ENCODE results near the gene TLE7.

Gene TLE7

DNA sequence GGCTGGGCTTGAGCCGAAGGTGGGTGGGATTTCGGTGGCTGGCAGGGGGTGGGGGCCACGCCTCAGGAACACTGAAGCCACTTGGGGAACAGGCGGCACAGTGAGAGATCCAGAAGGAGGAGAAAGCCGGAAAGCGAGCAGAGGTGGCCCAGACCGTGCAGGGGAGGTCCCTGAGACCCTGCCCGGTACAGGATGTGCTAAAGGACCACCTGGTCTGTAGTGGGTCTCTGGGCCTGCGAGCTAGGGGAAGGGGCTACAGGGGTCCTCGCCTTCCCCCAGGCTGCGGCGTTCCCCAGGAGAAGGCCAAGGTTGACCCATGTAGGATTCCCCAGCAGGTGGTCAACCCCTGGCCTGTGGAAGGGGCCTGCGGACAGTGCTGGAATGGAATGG is at the start of gene TLE7:
TSS of gene TLE7 (minus strand) at position 4 of the 390 bp plus-strand sequence. CDS start 8,730 bp downstream, outside the sequence.
- DNase-seq (ENCODE audit: low read depth) = no peak

DNA sequence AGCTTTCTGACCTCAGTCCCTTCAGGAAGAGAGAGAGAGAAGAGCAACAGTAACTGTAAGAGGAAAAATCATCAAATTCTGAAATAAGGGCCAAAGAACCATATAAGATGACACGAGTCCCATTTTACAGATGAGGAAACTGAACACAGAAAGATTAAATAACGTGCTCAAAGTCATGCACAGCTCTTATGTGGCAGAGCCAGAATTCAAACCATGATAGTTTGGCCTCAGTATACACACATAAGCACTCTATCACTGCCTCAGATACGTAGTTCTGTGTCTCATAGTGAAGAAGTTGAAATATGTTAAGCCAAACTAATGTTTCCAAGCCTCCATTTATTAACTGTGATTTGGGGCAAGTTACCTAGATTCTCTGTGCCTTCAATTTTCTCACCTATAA is 49.2 kb upstream of the TLE7 start:
- DNase-seq (ENCODE audit: low read depth) = no peak

DNA sequence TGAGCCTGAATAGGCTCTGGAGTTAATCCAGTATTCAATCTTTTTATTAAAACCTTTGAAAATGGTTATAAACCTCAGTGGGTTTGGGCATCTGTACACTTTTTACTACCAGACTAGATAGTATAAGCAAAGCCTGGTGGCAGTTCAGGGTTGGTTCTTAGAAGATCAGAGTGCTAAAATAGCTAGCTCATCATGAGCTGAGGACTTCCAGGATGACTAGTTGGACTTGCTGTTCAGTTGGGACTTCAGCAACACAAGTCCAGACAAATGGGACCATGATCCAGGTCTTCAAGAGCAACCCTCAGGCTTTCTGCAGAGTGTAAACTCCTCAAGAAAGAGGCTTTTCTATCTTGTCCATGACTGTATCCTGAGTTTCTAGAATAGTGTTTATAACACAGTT is 48.5 kb upstream of the TLE7 start:
- no peak for DNase-seq (ENCODE audit: low read depth)

DNA sequence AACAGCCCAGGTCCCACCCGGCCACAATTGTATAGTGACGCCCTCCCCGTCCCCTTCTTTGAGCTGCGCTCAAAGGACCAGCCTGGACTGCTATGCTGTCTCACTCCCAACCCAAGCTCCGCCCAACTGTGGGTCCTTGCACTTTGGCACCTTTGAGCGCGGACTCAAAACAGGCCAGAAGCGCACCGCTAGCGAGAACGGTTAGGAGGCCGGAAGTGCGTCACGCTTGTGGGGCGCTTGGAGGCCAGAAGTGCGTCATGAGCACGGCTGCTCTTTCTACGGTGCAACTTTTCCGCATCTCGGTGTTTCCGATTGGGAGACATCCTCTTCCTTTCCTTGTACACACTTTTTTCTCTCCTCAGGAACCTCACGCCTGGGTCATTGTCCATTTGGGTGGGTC is 47.3 kb upstream of the TLE7 start, which contains the start of gene ZNF19:
TSS of gene ZNF19 (minus strand) at position 203 of the 400 bp plus-strand sequence. CDS start 7,210 bp downstream, outside the sequence.
- DNase-seq (ENCODE audit: low read depth) = no peak

DNA sequence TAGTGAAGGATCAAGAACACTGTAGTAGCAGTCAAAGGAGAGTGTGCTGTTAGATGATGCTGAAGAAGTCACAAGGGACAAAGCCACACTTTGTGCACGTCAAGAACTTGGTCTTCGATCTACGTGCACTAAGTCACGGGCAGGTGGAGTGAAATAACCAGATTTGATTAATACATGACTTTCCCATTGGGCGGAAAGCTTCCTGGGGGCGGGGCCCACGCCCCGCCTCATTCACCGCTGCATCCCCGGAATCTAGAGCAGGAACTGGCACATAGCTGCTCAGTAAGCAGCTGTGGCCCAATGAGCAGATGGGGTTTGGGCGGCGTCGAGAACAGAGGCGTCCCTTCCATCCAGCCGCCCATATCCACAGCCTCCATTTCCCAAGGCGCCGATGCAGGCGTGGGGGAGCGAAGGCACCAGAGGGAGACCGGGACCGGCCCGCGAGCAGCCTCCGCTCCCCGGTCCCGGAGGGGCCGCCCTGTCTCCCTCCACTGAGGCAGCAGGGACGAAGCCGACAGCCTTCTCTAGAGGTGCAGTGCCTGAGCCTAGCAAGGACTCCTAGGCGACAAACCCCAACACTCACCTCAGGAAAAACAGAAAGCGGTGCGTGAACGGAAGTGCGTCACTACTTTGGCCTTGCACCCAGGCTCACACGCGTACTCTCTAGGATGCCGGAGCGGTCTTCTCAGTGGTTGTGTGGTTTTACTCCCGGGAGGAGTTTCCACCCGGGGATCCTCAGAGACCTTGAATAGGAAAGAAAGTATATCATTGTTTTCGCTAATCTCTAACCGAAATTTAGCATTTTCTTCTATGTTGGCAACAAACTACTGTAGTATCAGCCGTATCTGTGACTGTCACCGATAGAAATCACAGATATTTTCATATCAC is 42.4 kb upstream of the TLE7 start:
- DNase-seq (ENCODE audit: low read depth) = peak; percentile 48

DNA sequence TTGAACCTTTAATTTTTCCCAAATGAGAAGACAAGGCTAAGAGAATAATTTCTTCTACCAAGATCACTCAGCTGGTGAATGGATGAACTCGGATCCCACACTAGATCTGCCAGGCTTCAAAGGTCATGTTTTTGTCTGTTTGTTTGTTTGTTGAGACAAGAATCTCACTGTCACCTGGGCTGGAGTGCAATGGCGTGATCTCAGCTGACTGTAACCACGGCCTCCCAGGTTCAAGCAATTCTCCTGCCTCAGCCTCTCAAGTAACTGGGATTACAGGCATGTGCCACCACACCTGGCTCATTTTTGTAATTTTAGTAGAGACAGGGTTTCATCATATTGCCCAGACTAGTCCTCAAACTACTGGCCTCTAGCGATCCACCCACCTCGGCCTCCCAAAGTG is 40.7 kb upstream of the TLE7 start:
- DNase-seq (ENCODE audit: low read depth) = no peak

DNA sequence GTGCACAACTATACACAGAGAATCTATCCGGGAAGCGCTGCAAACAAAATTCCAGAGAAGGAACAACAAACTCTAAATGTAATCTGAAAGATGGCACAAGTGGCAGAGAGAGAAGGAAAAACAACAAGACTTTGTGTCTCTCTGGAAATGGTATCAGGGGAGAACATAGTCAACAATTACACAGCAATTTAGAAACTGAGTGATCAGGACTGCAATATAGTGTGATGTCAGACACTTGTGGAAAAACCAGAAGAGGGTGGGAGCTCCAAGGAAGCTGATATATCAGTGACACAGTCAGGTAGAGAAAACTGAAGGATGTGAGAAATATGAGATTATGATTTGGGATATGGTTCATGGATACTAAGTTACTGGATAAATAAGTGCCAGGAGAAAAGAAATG is 39.1 kb upstream of the TLE7 start:
- DNase-seq (ENCODE audit: low read depth) = no peak

DNA sequence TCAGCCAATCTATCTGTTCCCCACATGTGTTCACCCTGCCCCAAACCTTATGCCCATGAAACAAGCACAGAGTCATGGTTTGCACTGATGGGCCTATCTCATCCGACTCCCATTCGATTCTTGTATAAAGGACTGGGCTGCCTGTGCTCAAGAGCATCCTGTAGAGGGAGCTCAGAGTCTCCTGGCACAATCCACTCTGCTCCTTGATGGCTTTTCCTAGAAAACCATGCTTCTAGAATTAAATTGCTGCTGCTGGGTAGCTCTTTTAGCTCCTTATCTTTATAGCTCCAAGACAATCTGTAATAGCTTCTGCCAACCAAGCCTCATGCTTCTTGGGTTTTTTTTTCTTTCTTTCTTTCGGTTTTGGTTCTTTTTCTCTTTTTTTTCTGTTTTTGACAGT is 37.6 kb upstream of the TLE7 start:
- no peak for DNase-seq (ENCODE audit: low read depth)

DNA sequence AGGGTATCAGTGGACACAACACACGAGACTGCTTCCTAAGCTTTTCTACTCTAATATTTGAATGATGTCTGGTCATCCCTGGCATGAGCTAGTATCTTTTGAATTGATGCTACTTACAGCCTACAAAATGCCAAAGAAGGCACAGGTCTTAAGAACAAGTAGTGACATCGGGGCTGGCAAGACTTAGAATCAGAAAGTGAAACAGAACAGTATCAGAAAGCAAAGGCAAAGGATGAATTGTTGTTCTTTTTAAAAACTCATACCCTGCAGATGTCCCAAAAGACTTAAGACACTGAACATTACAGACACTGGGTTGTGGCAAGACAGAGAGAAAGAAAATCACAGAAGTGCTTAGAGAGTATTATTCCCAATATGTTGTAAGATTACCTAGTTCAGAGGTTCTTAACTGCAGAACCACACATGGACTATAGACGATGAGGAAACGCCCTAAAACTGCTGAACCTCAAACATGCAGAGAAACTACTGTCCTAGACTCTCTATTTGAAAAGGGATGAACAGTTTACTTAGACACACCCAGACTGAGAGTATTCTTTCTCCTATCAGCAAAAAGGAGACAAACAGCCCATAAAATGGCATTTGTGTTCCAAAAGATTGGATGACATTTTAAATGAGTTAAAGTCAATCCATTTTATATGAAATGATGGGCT is 34.7 kb upstream of the TLE7 start:
- no peak for DNase-seq (ENCODE audit: low read depth)

DNA sequence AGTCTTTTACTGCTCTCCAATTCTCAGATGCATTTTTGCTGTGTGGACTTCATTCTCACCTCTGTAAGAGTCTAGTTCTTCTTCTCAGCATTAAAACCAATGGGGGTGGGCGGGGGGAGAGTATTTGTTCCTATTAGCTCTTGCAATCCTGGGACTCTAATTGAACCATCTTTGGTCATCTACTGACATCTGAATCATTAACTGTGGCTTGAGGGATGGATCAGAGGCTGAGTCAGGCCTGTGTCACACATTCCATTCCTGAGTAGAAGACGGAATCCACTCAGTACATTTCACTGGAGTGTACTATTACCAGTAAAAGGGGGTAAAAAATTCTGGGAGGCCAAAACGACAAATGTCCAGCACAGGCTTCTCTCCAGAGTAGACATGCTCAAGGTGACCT is 33.0 kb upstream of the TLE7 start:
- DNase-seq (ENCODE audit: low read depth) = no peak

DNA sequence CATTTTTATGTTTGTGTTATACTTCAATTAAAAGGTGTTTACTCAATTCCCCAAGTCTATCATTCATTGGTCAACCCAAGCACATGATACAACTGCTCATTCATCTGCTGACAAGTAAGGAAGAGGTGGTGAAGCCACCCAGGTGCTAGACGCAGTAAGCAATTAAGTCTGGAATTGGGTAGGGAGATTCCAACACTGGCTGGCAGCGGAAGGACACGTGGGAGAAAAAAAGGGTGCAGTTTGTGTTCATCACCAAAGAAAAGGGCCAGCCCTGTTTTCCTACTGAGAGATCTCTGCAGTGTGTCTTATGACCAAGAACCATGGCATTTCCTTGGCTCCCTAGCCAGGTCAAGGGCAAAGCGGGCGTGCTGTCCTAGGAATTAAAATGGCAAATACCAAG is 32.0 kb upstream of the TLE7 start:
- DNase-seq (ENCODE audit: low read depth) = no peak

DNA sequence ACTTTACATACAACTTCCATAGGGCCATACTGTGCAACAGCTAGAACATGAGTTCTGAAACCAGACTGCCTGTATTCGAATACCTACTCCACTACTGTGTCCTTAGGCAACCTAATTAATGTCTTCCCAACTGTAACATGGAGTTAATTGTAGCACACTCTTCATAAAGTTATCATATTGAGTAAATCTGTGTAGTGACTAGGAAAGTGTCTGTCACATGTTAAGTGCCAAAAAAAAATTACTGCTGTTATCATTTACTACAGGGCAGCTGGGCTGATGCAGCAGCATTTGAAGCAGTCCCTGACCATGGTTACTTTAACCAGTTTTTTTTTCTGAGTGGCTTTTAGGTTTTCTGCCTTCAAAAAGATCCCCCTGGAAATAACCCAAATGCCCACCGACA is 31.1 kb upstream of the TLE7 start:
- DNase-seq (ENCODE audit: low read depth) = no peak

DNA sequence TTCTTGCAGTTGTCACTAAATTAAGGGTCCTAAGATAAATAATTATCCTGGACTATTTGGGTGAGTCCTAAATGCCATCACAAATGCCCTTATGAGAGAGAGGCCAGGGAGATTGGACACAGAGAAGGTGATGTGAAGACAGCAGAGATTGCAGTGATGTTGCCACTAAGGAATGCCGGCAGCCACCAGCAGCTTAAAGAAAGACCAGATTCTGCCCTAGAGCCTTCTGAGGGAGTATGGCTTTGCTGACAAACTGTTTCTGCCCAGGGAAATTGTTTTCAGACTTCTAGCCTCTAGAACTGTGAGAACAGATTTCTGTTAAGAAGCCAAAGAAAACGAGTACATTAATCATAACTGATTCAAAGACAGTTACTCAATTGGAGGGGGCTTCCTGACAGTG is 30.2 kb upstream of the TLE7 start:
- no peak for DNase-seq (ENCODE audit: low read depth)

DNA sequence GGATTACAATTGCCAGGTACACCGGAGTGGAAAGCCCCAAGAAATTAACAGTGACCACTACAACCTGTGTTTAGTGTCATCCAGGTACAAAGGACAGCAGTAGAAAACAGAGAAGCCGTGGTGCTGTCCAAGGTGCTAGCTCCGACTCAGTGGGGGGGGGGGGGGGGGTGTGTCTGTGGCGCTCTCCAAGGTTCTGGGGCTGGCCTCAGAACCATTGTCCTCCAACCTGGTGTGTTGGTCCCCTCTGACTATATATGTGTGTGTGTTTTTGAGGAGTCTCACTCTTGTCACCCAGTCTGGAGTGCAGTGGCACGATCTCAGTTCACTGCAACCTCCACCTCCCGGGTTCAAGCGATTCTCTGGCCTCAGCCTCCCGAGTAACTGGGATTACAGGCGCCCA is 26.0 kb upstream of the TLE7 start:
- DNase-seq (ENCODE audit: low read depth) = no peak

DNA sequence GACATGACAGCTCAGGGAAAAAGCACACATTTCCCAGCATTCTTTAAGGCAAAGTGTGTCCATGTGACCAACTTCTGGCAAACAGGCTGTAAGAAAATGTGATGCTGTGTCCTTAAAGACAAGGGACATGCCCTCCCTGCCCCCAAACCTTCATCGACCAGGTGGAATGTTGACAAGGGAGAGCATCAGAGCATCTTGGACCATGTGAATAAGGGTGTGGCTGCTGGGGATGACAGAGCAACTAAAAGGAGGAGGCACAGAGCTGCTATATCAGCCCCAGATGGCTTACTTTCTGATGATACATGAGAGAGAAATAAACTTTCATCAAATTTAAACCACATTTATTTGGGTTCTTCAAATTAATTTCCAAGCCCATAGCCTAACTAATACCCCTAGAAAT is 22.4 kb upstream of the TLE7 start:
- no peak for DNase-seq (ENCODE audit: low read depth)

DNA sequence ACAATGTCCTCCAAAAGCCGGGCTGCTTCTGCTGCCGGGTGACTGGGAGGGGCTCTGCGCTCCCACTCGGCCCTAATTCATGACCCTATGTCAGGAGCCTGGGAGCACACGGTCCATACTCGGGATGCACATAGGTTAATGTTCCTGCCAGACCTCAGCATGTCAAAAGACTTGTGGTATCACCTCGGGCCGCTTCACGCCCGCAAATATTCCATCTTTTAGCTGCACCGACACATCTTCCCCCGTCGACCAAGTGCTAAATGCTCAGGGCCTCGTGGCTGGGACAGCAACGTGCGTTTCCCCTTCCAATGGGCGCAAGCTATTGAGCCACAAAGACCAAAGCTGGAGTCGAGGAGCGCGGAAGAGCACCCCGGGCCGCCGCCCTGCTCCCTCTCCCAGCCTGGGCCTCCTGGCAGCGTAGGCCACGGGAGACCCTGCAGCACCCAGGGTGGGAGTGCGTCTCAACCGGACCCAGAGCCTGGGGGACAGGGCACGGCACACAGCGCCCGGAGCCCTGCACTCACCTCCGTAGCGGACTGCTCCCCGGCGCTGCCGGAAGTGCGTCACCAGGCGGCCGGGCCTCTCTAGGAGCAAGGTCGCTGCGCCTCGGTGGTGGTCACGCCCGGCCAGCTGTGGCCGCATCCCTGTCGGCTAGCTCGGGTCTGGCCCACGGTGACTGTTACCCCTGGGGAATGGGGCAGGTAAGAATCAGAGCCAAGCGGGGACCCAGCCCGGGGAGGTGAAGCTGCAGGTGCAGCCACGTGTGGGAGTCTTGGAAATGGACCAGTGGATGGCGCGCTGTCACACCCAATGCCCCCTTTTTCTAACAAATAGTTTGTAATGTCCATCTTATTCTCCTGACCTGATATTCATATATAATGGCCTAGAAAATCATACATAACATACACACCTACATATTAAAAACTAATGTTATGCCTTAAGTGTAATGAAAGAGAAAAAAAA is 20.1 kb upstream of the TLE7 start, which contains the start of gene ZNF23:
TSS of gene ZNF23 (minus strand) at position 562 of the 963 bp plus-strand sequence. CDS start 5,451 bp downstream, outside the sequence.
- peak; percentile 64 for DNase-seq (ENCODE audit: low read depth)

DNA sequence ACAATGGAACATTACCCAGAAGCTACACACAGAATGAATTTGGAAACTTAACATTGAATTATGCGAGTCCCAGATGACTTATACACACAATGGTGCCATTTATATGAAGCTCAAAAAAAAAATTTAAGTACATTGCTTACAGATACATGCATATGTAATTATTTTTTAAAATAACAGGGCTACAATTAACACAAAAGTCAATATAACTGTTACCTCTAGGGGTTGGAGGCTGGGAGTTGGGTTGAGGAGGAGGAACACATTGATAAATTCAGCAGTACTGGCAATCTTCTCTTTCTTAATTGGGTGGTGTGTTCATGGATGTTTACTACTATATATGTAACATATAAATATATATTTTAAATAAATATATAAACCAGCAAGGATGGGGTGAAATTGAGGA is 19.1 kb upstream of the TLE7 start:
- DNase-seq (ENCODE audit: low read depth) = no peak

DNA sequence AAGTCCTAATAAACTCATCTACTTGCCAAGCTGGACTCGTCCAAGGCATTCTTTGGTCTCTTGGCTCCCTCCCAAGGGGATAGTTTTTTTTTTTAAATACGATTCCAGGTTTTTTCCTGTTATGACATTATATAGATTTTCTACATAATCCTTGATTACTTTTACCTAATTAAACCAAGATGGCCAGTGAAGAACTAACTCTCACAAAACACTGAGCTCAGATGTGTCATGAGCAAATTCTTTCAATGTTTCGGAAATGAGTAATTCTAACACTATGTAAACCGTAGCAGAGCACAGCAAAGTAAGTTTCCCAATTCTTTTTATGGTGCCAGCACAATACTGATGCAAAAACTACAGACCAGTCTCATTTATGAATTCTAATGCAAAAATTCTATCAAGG is 18.4 kb upstream of the TLE7 start:
- DNase-seq (ENCODE audit: low read depth) = no peak

DNA sequence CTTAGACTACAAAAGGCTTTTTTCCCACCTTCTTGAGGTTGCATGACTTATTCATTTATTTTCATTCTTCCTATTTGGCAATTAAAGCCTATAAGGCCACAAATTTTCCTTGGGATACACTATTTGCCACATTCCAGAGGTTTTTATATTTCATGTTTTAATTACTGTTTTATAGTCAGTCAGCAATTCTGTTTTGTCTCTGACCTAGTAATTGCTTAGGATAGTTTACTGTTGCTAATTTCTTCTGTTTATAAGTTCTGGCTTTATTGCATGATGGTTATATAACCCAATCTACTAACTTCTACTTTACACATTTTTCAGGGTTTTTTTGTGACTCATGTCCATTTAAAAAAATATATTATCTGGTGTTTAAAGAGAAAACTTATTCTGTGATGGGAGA is 17.7 kb upstream of the TLE7 start:
- no peak for DNase-seq (ENCODE audit: low read depth)

DNA sequence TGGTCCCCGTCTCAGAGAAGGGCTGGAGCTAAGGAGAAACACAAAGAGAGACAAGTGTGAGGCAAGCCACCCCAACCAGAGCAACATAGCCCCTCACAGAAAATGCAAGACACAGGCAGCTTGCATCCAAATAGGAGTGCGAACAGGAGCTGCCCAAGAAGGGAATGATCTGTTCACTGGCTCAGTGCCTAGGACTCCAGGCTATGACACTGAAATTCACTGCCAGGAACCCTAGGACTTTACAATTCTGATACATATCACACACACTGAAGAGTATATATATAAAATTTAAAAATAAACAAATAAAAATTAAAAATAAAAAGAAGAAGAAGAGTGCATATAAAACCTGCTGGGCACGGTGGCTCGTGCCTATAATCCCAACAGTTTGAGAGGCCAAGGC is 14.9 kb upstream of the TLE7 start:
- DNase-seq (ENCODE audit: low read depth) = no peak

DNA sequence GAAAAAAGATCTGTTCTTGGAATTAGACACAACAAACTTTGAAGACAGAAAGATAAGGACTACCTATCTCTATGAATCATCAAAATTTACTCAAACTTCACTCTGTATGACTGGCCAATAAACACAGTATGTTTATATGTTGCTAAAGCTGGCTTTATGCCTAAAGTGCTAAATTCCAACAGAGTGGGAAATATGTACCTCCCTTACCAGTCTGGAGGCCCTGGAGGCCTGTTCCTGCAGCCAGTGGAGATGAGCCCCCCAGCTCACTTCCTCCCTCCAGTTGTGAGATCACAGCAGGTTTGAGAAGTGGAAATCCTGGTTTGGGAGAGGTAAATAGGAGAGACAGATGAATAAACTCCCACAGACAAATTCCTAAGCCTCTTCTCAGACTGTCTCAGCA is 11.2 kb upstream of the TLE7 start:
- DNase-seq (ENCODE audit: low read depth) = no peak

DNA sequence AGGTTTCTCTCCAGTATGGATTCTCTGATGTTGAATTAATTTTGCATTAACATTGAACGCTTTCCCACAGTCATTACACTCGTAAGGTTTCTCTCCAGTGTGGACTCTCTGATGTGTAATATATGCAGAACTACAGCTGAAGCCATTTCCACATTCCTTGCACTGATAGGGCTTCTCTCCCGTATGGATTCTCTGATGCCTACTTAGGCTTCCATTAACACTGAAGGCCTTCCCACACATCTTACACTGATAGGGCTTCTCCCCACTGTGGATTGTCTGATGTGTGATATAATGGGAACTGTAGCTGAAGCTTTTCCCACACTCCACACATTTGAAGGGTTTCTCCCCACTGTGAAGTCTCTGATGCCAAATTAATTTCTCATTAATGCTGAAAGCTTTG is 7.2 kb upstream of the TLE7 start:
- no peak for DNase-seq (ENCODE audit: low read depth)

Data from stimulated activated CD8-positive, alpha-beta memory T cell treated with anti-CD3 and anti-CD28 coated beads, Interleukin-7, amount 100 ng/mL, for 24 hours (primary cell).